MM.1S (cell line): ENCODE data around the gene ATP5F1C.

Experiments used
- CTCF ChIP-seq: fragments of 300-600 bp; sonication (generic); IDR thresholded peaks from 2 replicates; pipeline ENCODE4 v1.5.1; 2016; ENCODE audit warnings: antibody characterized with exemption, low read length, mixed read lengths
- EZH2phosphoT487 ChIP-seq: fragments of 300-600 bp; sonication (generic); IDR thresholded peaks from 2 replicates; pipeline ENCODE4 v1.6.1; 2018; ENCODE audit warnings: antibody characterized with exemption, low read length

- TF ChIP-seq CTCF: no peak
- no peak for TF ChIP-seq EZH2phosphoT487
Measured at GRCh38 chr10:7787150-7787856, 674 bp upstream of the ATP5F1C start.
